Measurements from ENCODE around the gene GRIP2.
A peak's percentile ranks its signal among the peaks of the same experiment; 100 is the strongest.

The GRIP2 gene

GRCh38 chr3:14461748-14462324, 78.3 kb downstream of the GRIP2 start:
- no peaks in the 10 kb centered on the region for H3K27me3 ChIP-seq (replicated peaks)
- no peak overlapping the region for H3K27ac ChIP-seq
- TF ChIP-seq, protein P1, sequence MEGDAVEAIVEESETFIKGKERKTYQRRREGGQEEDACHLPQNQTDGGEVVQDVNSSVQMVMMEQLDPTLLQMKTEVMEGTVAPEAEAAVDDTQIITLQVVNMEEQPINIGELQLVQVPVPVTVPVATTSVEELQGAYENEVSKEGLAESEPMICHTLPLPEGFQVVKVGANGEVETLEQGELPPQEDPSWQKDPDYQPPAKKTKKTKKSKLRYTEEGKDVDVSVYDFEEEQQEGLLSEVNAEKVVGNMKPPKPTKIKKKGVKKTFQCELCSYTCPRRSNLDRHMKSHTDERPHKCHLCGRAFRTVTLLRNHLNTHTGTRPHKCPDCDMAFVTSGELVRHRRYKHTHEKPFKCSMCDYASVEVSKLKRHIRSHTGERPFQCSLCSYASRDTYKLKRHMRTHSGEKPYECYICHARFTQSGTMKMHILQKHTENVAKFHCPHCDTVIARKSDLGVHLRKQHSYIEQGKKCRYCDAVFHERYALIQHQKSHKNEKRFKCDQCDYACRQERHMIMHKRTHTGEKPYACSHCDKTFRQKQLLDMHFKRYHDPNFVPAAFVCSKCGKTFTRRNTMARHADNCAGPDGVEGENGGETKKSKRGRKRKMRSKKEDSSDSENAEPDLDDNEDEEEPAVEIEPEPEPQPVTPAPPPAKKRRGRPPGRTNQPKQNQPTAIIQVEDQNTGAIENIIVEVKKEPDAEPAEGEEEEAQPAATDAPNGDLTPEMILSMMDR (IDR thresholded peaks at IDR 0.05; ENCODE audit: low read depth, low read length, missing control alignments): peak; percentile 94
- in situ Hi-C loops (cut with HindIII; ENCODE audit: low pct_ligation_motif_present, low sequenced_read_pairs): loop anchor here (25.0 kb wide), 1 partner anchor 200 kb away; no protein-coding TSS in a partner anchor
- H3K4me3 ChIP-seq (ENCODE audit: low read depth, low read length): no peak overlapping the region
- DNase-seq: peak; percentile 65
- peaks cover 15% of the 10 kb centered on the region for H3K36me3 ChIP-seq (replicated peaks)

- Histone ChIP-seq H3K36me3 (replicated peaks) (peaks cover 12% of the 10 kb centered on the region), H3K27me3 (replicated peaks) (no peaks in the 10 kb centered on the region), H3K27ac (peak overlapping the region; percentile 21), H3K4me3 (ENCODE audit: low read depth, low read length) (no peak overlapping the region)
- in situ Hi-C loops (cut with HindIII; ENCODE audit: low pct_ligation_motif_present, low sequenced_read_pairs): loop anchor here (25.0 kb wide), 1 partner anchor 199 kb away; no protein-coding TSS in a partner anchor
- TF ChIP-seq, protein P1 (IDR thresholded peaks at IDR 0.05; ENCODE audit: low read depth, low read length, missing control alignments): no peak
- DNase-seq: no peak
Measured at GRCh38 chr3:14461006-14461747, 79.0 kb downstream of the GRIP2 start.

DNA sequence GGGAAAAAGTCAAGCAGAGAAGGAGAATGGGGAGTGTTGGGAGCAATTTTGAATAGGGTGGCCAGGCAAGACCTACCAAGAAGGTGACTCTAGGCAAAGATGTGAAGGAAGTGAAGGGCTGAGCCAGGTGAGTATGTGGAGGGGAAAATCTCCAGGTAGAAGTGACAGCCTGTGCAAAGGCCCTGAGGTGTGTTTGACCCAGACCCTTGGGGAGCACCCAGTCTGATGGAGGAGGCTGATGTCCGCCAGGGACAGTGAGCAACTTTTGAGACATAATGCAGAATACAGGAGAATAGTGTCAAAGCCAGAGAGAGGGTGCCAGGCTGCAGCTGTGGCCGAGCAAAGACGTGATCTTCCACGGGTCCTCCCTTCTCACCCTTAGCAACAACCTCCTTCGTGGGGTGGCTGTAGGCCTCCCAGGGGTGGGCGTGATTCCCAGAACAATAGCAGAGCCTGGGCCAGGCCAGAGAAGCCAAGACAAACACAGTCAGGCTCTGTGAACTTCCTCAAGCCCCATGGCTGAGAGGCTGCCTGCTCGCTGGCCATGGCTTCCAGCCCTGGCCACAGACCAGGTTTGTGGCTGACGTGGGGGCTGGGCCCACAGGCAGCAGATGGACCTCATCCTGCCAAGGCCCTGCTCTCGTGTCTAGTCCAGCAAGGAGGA, 79.7 kb downstream of the GRIP2 start:
- Histone ChIP-seq H3K27me3 (replicated peaks) (no peaks in the 10 kb centered on the region), H3K36me3 (replicated peaks) (peaks cover 10% of the 10 kb centered on the region), H3K27ac (peak overlapping the region; percentile 32), H3K4me3 (ENCODE audit: low read depth, low read length) (no peak overlapping the region)
- in situ Hi-C loops (cut with HindIII; ENCODE audit: low pct_ligation_motif_present, low sequenced_read_pairs): loop anchor here (25.0 kb wide), 1 partner anchor 198 kb away; no protein-coding TSS in a partner anchor
- DNase-seq: peak; percentile 88
- TF ChIP-seq, protein P1 (IDR thresholded peaks at IDR 0.05; ENCODE audit: low read depth, low read length, missing control alignments): no peak

- Histone ChIP-seq H3K36me3 (replicated peaks) (peaks cover 8% of the 10 kb centered on the region), H3K27ac (no peak overlapping the region), H3K27me3 (replicated peaks) (no peaks in the 10 kb centered on the region), H3K4me3 (ENCODE audit: low read depth, low read length) (no peak overlapping the region)
- DNase-seq: no peak
- TF ChIP-seq, protein P1 (IDR thresholded peaks at IDR 0.05; ENCODE audit: low read depth, low read length, missing control alignments): no peak
- in situ Hi-C loops (cut with HindIII; ENCODE audit: low pct_ligation_motif_present, low sequenced_read_pairs): loop anchor here (25.0 kb wide), 1 partner anchor 197 kb away; no protein-coding TSS in a partner anchor
Measured at GRCh38 chr3:14459787-14460186, 80.4 kb downstream of the GRIP2 start.

GRCh38 chr3:14459384-14459783, 80.8 kb downstream of the GRIP2 start:
- Histone ChIP-seq H3K27ac (no peak overlapping the region), H3K27me3 (replicated peaks) (no peaks in the 10 kb centered on the region), H3K4me3 (ENCODE audit: low read depth, low read length) (no peak overlapping the region), H3K36me3 (replicated peaks) (peaks cover 7% of the 10 kb centered on the region)
- in situ Hi-C loops (cut with HindIII; ENCODE audit: low pct_ligation_motif_present, low sequenced_read_pairs): loop anchor here (25.0 kb wide), 1 partner anchor 197 kb away; no protein-coding TSS in a partner anchor
- DNase-seq: no peak
- TF ChIP-seq, protein P1 (IDR thresholded peaks at IDR 0.05; ENCODE audit: low read depth, low read length, missing control alignments): no peak
